GM12864 (cell line): ENCODE data around the gene GOLGA6L7.
"Not testable (repeated sequence)": the region's sequence is repeated elsewhere in the genome, so short reads cannot be mapped to it uniquely, and the experiment has no call there.

ENCODE experiments used
- DNase-seq: peaks from one replicate; pipeline ENCODE4 v3.0.0-alpha.2; 2011; ENCODE audit warnings: low read depth
- H3K4me3 ChIP-seq: 2 replicates; pipeline ENCODE4 v1.5.1; 2011; ENCODE audit warnings: mild to moderate bottlenecking, low read depth, low read length, control low read depth

The GOLGA6L7 gene

DNA sequence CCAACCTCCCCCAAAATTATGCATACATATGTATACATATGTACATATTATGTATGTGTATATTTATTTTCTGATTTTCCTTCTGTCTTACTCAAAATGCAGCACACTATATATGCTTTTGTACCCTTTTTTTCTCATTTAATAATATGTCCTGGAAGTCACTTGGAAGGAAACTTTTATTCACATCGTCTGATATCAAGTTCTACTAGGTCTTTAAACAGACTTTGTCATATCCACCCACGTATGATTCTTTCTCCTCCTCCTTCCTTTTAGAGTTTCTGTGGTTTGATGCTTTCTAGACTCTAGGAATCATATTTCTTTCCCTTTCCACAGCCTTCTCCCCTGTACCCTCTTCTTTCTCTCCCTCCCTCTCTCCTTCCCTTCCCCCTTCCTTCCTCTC lies 35.1 kb downstream of the GOLGA6L7 start:
- H3K4me3 ChIP-seq = not testable (repeated sequence)

DNA sequence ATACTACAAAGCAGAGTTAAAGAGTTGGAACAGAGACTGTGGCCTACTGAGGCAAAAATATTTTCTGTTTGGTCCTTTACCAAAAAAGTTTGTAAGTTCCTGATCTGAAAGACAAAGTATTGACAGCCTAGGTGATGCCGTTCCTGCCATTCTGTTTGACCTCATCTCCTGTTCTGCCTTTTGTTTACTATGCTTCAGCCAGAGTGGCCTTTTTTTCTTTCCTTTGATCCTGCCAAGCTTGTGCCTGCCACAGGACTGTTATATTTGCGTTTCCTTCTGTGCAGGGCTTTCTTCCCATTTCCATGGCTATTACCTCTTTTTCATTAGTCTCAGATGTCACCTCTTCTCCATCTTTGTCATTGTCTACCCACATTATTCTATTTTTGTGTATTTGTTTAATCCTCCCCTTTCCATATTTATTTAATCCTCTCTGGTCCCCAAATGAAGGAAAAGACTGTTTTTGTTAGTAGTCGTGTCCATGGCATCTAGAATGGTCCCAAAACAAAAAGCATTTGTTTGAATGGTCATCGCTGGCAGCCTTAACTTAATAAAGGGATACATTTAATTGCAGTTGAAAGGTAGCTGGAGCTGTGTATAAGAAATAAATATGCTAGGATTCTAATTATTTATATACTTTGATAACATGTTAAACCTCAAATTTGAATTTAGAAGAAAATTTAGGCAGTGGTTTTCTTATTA lies 36.4 kb downstream of the GOLGA6L7 start:
- not testable (repeated sequence) for DNase-seq, H3K4me3 ChIP-seq

More for the DNA sequence above, 35.1 kb downstream of the GOLGA6L7 start:
- DNase-seq = not testable (repeated sequence)

- not testable (repeated sequence) for H3K4me3 ChIP-seq, DNase-seq
Observed at GRCh38 chr15:28810444-28810843, 38.0 kb downstream of the GOLGA6L7 start.

DNA sequence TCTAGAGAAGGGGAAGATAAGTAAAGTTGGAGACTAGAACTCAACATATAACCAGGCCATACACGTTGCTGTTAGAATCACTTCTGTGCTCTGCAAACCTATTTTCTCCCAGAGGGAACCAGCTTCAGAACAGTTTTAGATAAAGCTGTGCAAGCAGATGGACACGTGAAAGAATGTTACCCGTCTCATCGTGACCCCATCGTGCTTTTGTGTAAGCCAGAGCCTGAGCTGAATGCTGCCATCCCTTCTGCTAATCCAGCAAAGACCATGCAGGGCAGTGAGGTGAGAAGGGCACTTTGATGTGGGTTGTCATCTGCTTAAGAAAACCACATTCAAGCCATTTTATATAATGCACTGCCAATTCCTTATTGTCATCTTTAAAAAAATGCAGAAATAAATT lies 40.3 kb downstream of the GOLGA6L7 start:
- not testable (repeated sequence) for DNase-seq, H3K4me3 ChIP-seq

DNA sequence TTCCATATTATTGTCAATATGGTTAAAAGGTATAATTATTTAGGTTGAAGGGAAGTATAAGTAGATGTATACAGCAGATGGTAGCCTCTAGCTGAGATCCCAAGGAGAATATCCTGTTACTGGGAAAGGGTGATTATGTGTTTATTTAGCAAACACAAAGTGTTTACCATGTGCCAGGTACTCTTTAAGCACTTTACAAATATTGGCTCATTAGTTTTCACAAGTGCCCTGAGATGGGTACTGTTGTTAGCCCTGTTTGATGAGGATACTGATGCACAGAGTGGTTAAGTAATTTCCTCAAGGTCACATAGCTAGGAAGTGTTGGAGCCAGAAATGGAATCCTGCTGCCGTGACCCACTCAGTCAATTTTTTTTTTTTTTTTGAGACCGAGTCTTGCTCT lies 48.1 kb downstream of the GOLGA6L7 start:
- DNase-seq, H3K4me3 ChIP-seq: not testable (repeated sequence)

- not testable (repeated sequence) for DNase-seq
Observed at GRCh38 chr15:28798234-28798633, 50.2 kb downstream of the GOLGA6L7 start.

DNA sequence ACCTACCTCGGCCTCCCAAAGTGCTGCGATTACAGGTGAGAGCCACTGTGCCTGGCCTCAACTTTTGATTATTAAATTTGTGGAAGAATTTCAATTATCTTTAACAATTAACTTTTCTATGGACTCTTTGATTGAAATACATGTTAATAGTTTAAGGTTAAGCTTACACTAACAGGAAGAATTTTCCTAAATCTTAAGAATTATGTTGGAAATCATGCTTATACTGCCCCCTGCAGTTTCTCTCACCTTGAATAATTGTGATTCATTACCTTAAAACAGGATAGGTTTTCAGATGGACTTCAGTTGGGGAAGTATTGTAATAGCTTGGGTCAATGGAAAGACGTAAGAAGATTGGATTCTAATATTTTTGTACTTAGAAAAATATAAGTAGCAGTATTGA lies 54.2 kb downstream of the GOLGA6L7 start:
- not testable (repeated sequence) for DNase-seq, H3K4me3 ChIP-seq

More at GRCh38 chr15:28798234-28798633, 50.2 kb downstream of the GOLGA6L7 start:
- not testable (repeated sequence) for H3K4me3 ChIP-seq
